Mucosa of rectum (tissue), 2 donors: Measurements from ENCODE around the gene DACT2.

Experiments
- H3K27ac ChIP-seq, 2 donors: one replicate each; pipeline ENCODE4 v1.7.0; 2013; ENCODE audit warnings: inconsistent platforms in 2 of 2, low read depth in 2 of 2, low read length in 2 of 2
- H3K27me3 ChIP-seq, 2 donors: one replicate each; pipeline ENCODE4 v1.7.0; 2013; ENCODE audit warnings: low read length in 2 of 2; ENCODE audit not compliant: control insufficient read depth in 2 of 2, insufficient read depth in 2 of 2
- H3K36me3 ChIP-seq, 2 donors: one replicate each; pipeline ENCODE4 v1.7.0; 2013; ENCODE audit warnings: low read length in 2 of 2; ENCODE audit not compliant: control insufficient read depth in 2 of 2, insufficient read depth in 2 of 2
- H3K4me1 ChIP-seq, 2 donors: one replicate each; pipeline ENCODE4 v1.7.0; 2013; ENCODE audit warnings: low read length in 2 of 2, mild to moderate bottlenecking in 1 of 2; ENCODE audit not compliant: control insufficient read depth in 2 of 2, insufficient read depth in 2 of 2
- H3K4me3 ChIP-seq, 2 donors: one replicate each; pipeline ENCODE4 v1.7.0; 2013; ENCODE audit warnings: low read length in 2 of 2
- H3K9ac ChIP-seq, 2 donors: one replicate each; pipeline ENCODE4 v1.7.0; 2013; ENCODE audit warnings: low read length in 2 of 2, low read depth in 1 of 2, mild to moderate bottlenecking in 1 of 2
- H3K9me3 ChIP-seq, 2 donors: one replicate each; pipeline ENCODE4 v1.7.0; 2013; ENCODE audit warnings: low read length in 2 of 2; ENCODE audit not compliant: control insufficient read depth in 2 of 2
- donor health status: healthy.
- donor health status: Normal muscosa, but diverticular disease.

DACT2 gene

DNA sequence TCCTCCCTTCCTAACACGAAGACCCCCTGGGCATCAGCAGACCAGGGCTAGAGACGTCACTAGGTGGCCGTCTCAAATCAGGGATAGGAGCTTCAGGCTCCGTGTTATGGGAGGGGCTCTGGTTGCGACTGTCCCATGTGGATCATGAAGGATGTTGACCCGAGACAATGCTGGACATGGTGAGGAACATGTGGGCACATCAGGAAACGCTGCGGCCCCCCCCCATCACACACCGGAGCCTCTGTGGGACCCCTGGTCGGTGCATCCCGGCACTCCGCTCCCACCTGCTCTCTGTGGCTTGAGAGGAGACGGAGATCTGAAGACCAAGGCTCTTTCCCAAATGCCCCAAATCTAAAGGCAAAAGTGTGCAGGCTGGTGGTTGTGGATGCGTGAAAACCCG lies 54.2 kb downstream of the DACT2 start:
- Histone ChIP-seq H3K9ac (no peak overlapping the region), H3K9me3 (no peaks in the 10 kb centered on the region), H3K4me1 (peaks cover 7 to 9% of the 10 kb centered on the region in 2 donors), H3K27ac (no peak overlapping the region), H3K27me3 (no peaks in the 10 kb centered on the region), H3K4me3 (no peak overlapping the region), H3K36me3 (no peaks in the 10 kb centered on the region)

- Histone ChIP-seq H3K9ac (no peak overlapping the region), H3K27ac (no peak overlapping the region), H3K36me3 (no peaks in the 10 kb centered on the region), H3K4me3 (no peak overlapping the region), H3K9me3 (no peaks in the 10 kb centered on the region), H3K4me1 (peaks cover 7 to 9% of the 10 kb centered on the region in 2 donors), H3K27me3 (no peaks in the 10 kb centered on the region)
These were observed 54.8 kb downstream of the DACT2 start for GRCh38 chr6:168264593-168265335.

DNA sequence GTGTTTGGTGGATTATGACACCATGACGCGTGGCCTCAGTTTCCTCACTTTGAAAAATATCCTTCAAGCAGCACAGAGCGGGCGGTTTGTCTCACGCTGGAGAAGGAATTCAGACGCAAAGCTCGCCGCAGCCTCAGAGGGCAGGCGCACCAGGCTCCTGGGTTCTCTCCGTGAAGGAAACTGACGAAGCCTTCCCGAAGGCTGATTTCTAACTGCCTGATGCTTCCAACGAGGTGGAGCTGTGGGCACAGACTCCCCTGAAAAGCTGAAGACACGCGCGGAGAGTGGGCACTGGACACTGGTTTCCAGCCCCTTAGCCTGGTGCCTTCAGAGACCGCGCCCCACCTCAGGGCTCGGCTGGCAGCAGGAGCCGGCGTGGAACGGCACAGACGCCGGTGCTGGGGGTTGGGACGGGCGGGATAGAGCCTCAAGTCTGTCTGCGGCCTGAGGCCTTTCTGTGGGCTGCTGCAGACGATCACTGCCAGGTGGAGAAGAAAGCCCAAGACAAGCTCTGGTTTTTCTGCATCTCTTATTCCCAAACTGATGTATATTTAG lies 56.1 kb downstream of the DACT2 start:
- Histone ChIP-seq H3K27ac (no peak overlapping the region), H3K27me3 (no peaks in the 10 kb centered on the region), H3K4me3 (no peak overlapping the region), H3K36me3 (no peaks in the 10 kb centered on the region), H3K4me1 (peaks cover 7 to 9% of the 10 kb centered on the region in 2 donors), H3K9ac (no peak overlapping the region), H3K9me3 (no peaks in the 10 kb centered on the region)

DNA sequence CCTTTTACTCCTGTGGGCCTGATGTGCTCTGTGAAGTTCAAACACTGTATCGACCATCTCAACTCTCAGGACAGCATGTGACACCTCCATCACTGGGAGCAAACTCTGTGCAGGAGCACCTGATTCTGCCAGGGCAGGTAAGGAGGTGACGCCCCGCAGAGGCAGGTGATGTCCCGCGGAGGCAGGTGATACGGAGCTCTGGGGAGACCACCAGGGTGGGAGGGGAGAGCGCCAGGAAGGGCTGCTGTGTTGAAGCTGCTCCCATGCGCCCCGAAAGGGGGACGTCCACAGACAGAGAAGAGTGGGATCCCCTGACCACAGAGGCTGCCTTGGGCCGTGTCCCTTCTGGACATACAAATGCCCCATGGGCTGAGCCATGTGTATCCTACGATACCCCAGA lies 58.3 kb downstream of the DACT2 start:
- Histone ChIP-seq H3K4me1 (peaks cover 7 to 9% of the 10 kb centered on the region in 2 donors), H3K27me3 (no peaks in the 10 kb centered on the region), H3K27ac (peak overlapping the region; percentile 87 to 89), H3K4me3 (peak overlapping the region in 1 of 2 donors; percentile 26), H3K9me3 (no peaks in the 10 kb centered on the region), H3K9ac (peak overlapping the region in 1 of 2 donors; percentile 55), H3K36me3 (no peaks in the 10 kb centered on the region)

DNA sequence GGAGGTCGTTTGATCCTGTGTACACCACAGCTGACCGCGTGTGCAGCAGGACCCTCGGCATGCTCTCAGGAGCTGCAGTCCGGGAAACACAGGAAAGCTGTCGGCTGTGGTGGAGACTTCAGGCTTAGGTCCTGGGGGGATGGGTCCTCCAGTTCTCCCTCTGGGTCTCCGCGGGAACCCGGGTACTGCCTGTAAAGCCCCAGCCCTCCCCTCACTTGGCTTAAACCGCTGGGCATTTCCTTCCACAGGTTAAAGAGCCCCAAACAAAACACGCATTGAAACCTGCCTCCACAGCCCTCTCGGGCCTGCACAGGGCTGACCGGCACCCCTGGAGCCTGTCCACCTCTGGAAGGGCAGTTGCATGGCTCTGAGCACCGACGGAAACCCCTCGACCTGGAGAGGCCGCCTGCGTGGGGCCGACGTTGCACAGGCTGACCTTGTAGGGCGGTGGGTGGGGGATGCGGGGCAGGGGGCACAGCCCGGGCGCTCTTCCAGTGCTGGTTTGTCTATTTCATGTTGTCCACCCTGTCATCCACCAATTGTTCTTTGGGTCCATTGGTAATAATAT lies 59.1 kb downstream of the DACT2 start:
- Histone ChIP-seq H3K4me3 (no peak overlapping the region), H3K36me3 (no peaks in the 10 kb centered on the region), H3K4me1 (peaks cover 7 to 9% of the 10 kb centered on the region in 2 donors), H3K9me3 (no peaks in the 10 kb centered on the region), H3K27me3 (no peaks in the 10 kb centered on the region), H3K27ac (peak overlapping the region; percentile 87 to 89), H3K9ac (no peak overlapping the region)

DNA sequence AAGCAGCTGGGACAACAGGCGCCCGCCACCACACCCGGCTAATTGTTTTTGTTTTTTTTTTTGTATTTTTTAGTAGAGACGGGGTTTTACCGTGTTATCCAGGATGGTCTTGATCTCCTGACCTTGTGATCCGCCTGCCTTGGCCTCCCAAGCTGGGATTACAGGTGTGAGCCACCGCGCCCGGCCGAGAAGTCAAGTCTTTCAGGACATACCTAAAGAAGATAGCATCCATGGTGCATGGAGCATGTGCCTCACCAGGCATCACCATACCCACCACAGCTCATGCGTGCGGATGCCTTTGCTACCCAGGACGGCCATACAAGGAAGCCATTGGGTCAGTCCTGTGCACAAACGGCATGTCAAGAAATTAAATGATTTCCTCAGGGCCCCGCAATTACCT lies 60.8 kb downstream of the DACT2 start:
- H3K4me1 ChIP-seq, result peaks cover 7 to 9% of the 10 kb centered on the region in 2 donors
- peaks cover 0 to 3% of the 10 kb centered on the region in 2 donors for H3K9me3 ChIP-seq
- H3K9ac ChIP-seq, result no peak overlapping the region
- H3K27me3 ChIP-seq, result no peaks in the 10 kb centered on the region
- H3K4me3 ChIP-seq, result no peak overlapping the region
- no peak overlapping the region for H3K27ac ChIP-seq
- no peaks in the 10 kb centered on the region for H3K36me3 ChIP-seq

DNA sequence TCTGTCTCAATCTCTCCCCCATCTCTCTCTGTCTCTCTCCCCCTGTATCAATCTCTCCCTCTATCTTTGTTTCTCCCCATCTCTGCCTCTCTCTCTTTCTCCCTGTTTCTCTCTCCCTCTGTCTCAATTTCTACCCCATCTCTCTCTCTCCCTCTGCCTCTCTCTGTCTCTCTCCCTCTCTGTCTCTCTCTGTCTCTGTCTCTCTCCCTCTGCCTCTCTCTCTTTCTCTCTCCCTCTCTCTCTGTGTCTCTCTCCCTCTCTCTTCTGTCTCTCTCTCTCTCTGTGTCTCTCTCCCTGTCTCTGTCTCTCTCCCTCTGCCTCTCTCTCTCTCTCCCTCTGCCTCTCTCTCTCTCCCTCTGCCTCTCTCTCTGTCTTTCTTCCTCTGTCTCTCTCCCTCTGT lies 62.6 kb downstream of the DACT2 start:
- H3K27me3 ChIP-seq, result no peaks in the 10 kb centered on the region
- H3K27ac ChIP-seq, result no peak overlapping the region
- no peaks in the 10 kb centered on the region for H3K36me3 ChIP-seq
- H3K9ac ChIP-seq, result no peak overlapping the region
- H3K4me3 ChIP-seq, result no peak overlapping the region
- peaks cover 7 to 9% of the 10 kb centered on the region in 2 donors for H3K4me1 ChIP-seq
- H3K9me3 ChIP-seq, result peaks cover 0 to 3% of the 10 kb centered on the region in 2 donors
